Measurements from ENCODE around the gene NR2F6.

The NR2F6 gene

DNA sequence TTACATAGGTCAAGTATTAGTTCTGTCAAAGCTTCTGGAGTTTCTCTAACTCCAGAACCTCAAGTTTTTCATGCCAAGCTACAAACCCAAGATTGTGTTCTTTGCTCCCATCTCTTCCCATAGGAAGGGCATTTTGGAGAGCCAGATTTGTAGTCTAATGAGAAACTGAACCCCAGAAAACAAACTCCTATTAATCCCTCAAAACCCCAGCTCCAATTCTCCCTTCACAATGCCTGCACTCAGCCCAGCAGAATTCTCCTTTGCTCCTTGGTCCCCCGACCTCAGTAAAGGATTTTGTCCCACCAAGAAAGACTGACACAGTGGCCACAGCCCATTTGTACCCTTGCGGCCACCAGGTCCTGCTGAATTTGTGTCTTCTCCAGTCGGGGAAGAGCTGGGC lies 10.4 kb upstream of the NR2F6 start:
- no peaks in the 10 kb centered on the region for H4K20me1 ChIP-seq (ENCODE audit: insufficient read depth, low read length, poor library complexity, severe bottlenecking)
- no peak overlapping the region for H2AFZ ChIP-seq (ENCODE audit: low read length)
- no peaks in the 10 kb centered on the region for H3K4me1 ChIP-seq (ENCODE audit: insufficient read depth, low read length, poor library complexity, severe bottlenecking)
- no peak overlapping the region for H3K4me2 ChIP-seq (ENCODE audit: low read depth, low read length, poor library complexity, severe bottlenecking)
- no peaks in the 10 kb centered on the region for H3K9me2 ChIP-seq (replicated peaks; ENCODE audit: low read depth, low read length)
- no peaks in the 10 kb centered on the region for H3K79me2 ChIP-seq (ENCODE audit: insufficient read depth, low read length)
- H3K27me3 ChIP-seq (ENCODE audit: insufficient read depth, low read length, poor library complexity, severe bottlenecking) = no peaks in the 10 kb centered on the region
- no peaks in the 10 kb centered on the region for H3F3A ChIP-seq (ENCODE audit: low read depth)
- TF ChIP-seq CTCF (conservative IDR thresholded peaks at IDR 0.05; ENCODE audit: low read length) (no peak), EZH2phosphoT487 (IDR thresholded peaks at IDR 0.05; ENCODE audit: borderline replicate concordance) (no peak)
- no peak overlapping the region for H3K4me3 ChIP-seq (ENCODE audit: low read length, poor library complexity, severe bottlenecking)
- no peak overlapping the region for H3K9ac ChIP-seq (ENCODE audit: low read depth, low read length, poor library complexity, severe bottlenecking)
- no peaks in the 10 kb centered on the region for H3K36me3 ChIP-seq (ENCODE audit: insufficient read depth, low read length)
- peaks cover 4% of the 10 kb centered on the region; the same call in 1 of the 2 replicates for H3K9me3 ChIP-seq (ENCODE audit: insufficient read depth, low read depth, low read length)

DNA sequence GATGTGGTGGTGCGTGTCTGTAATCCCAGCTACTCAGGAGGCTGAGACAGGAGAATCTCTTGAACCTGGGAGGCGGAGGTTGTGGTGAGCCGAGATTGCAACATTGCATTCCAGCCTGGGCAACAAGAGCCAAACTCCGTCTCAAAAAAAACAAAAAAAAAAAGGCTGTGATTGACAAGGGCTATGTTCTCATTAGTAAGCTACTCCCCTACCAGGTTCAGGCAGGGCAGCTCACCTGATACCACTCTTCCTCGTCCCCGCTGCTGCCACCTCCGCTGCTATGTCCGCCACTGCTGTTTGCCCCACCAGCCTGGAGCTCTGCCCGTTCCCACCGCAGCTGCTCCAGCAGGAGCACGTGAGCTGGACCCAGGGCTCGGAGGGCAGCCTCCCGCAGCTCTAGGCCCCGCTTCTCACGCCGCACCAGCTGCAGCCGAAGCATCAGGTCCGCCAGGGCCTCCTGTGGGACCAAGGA lies 9.5 kb upstream of the NR2F6 start:
- Histone ChIP-seq H3K4me1 (ENCODE audit: insufficient read depth, low read length, poor library complexity, severe bottlenecking) (no peaks in the 10 kb centered on the region), H3K79me2 (ENCODE audit: insufficient read depth, low read length) (no peaks in the 10 kb centered on the region), H3K36me3 (ENCODE audit: insufficient read depth, low read length) (no peaks in the 10 kb centered on the region), H3K9me2 (replicated peaks; ENCODE audit: low read depth, low read length) (no peaks in the 10 kb centered on the region), H3K9me3 (ENCODE audit: insufficient read depth, low read depth, low read length) (peaks cover 4% of the 10 kb centered on the region; the same call in 1 of the 2 replicates), H3K4me3 (ENCODE audit: low read length, poor library complexity, severe bottlenecking) (no peak overlapping the region), H2AFZ (ENCODE audit: low read length) (no peak overlapping the region), H3K27me3 (ENCODE audit: insufficient read depth, low read length, poor library complexity, severe bottlenecking) (no peaks in the 10 kb centered on the region), H3K9ac (ENCODE audit: low read depth, low read length, poor library complexity, severe bottlenecking) (no peak overlapping the region), H4K20me1 (ENCODE audit: insufficient read depth, low read length, poor library complexity, severe bottlenecking) (no peaks in the 10 kb centered on the region), H3K4me2 (ENCODE audit: low read depth, low read length, poor library complexity, severe bottlenecking) (no peak overlapping the region), H3F3A (ENCODE audit: low read depth) (no peaks in the 10 kb centered on the region)
- TF ChIP-seq EZH2phosphoT487 (IDR thresholded peaks at IDR 0.05; ENCODE audit: borderline replicate concordance) (no peak), CTCF (conservative IDR thresholded peaks at IDR 0.05; ENCODE audit: low read length) (no peak)

DNA sequence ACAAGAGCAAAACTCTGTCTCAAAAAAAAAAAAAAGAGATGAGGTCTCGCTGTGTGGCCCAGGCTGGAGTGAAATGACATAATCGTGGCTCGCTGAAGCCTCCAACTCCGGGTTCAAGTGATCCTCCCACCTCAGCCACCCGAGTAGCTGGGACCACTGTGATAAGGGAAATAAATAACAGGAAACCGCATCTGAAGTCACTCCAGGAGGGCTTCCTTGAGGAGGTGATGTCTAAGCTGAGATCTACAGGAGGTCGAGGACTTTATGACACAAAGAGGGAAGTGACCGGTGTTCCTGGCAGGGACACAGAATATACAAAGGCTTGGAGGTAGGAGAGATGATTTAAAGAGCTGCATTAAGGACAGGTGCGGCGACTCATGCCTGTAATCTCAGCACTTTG lies 8.9 kb upstream of the NR2F6 start:
- Histone ChIP-seq H2AFZ (ENCODE audit: low read length) (no peak overlapping the region), H3K9me2 (replicated peaks; ENCODE audit: low read depth, low read length) (no peaks in the 10 kb centered on the region), H3K79me2 (ENCODE audit: insufficient read depth, low read length) (no peaks in the 10 kb centered on the region), H3K9ac (ENCODE audit: low read depth, low read length, poor library complexity, severe bottlenecking) (no peak overlapping the region), H3K27me3 (ENCODE audit: insufficient read depth, low read length, poor library complexity, severe bottlenecking) (no peaks in the 10 kb centered on the region), H3K4me1 (ENCODE audit: insufficient read depth, low read length, poor library complexity, severe bottlenecking) (no peaks in the 10 kb centered on the region), H3K4me2 (ENCODE audit: low read depth, low read length, poor library complexity, severe bottlenecking) (no peak overlapping the region), H3K9me3 (ENCODE audit: insufficient read depth, low read depth, low read length) (peaks cover 4% of the 10 kb centered on the region; the same call in 1 of the 2 replicates), H3F3A (ENCODE audit: low read depth) (no peaks in the 10 kb centered on the region), H4K20me1 (ENCODE audit: insufficient read depth, low read length, poor library complexity, severe bottlenecking) (no peaks in the 10 kb centered on the region), H3K36me3 (ENCODE audit: insufficient read depth, low read length) (no peaks in the 10 kb centered on the region), H3K4me3 (ENCODE audit: low read length, poor library complexity, severe bottlenecking) (no peak overlapping the region)
- no peak for TF ChIP-seq EZH2phosphoT487 (IDR thresholded peaks at IDR 0.05; ENCODE audit: borderline replicate concordance)
- TF ChIP-seq CTCF (conservative IDR thresholded peaks at IDR 0.05; ENCODE audit: low read length) = no peak
